ENCODE results near the gene SLC37A4.
A peak's percentile ranks its signal among the peaks of the same experiment; 100 is the strongest.

SLC37A4 gene

DNA sequence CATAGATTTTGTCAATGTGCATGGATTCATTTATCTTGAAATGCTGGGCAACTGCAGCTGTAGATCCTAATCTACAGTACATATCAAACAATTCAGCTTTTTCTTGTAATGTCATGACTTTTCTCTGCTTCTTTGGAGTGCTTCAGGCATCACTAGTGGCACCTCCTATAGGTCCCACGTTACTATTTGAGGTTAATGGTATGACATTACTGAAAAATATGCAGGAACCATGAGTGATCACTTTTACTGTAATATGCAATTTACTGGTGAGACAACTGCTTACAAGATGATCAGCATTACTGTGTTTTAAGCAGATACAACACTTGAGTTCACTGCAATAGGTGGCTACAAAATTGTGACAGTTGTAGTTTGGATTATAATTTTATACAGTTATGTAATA lies 29.8 kb downstream of the SLC37A4 start:
- Histone ChIP-seq H3K23ac (ENCODE audit: low read length) (no peak overlapping the region), H4K5ac (ENCODE audit: low read length) (no peak overlapping the region), H3K27ac (ENCODE audit: low read depth, low read length) (no peak overlapping the region), H3K18ac (ENCODE audit: low read length) (no peak overlapping the region), H3K36me3 (ENCODE audit: control insufficient read depth, insufficient read depth, low read length) (no peaks in the 10 kb centered on the region), H2BK15ac (replicated peaks; ENCODE audit: low read depth) (no peak overlapping the region), H3K79me1 (ENCODE audit: low read length) (peaks cover 13% of the 10 kb centered on the region), H3K4me2 (ENCODE audit: low read length) (no peak overlapping the region), H3K4me3 (ENCODE audit: low read length) (no peak overlapping the region), H3K27me3 (ENCODE audit: insufficient read depth, low read length, poor library complexity) (no peaks in the 10 kb centered on the region), H3K4ac (ENCODE audit: low read depth, low read length) (no peak overlapping the region), H3K79me2 (ENCODE audit: control insufficient read depth, insufficient read depth, low read length) (peaks cover 8% of the 10 kb centered on the region), H2AK5ac (ENCODE audit: low read length) (no peak overlapping the region), H2BK120ac (ENCODE audit: low read depth, low read length) (no peak overlapping the region), H3K4me1 (ENCODE audit: control insufficient read depth, low read depth, low read length) (peaks cover 2% of the 10 kb centered on the region), H4K8ac (ENCODE audit: low read depth, low read length) (no peak overlapping the region), H3K9ac (ENCODE audit: low read length) (no peak overlapping the region), H2BK5ac (ENCODE audit: low read length) (no peak overlapping the region), H3K56ac (ENCODE audit: low read length) (no peak overlapping the region)
- DNase-seq: no peak
- WGBS (ENCODE audit: extremely low coverage, insufficient coverage, low lambda C conversion rate): no CpG with 5 or more reads among the region's 1 CpG

DNA sequence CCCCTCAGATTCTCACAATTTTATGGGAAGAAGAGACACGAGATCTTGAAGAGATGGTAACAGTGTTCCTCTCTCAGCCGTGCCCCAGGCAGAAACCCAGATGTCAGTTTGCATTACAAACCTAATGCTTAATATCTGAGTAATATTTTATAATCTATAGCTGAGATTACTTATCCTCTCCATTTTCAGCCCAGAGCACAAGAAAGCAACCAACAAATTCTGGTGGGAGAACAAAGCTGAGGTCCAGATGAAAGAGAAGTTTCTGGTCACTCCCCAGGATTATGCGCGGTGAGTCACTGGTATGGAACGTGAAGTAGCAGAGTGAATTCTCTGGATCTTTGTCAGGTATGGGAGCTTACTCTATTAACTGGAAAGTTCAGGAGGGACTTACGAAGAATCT lies 31.9 kb downstream of the SLC37A4 start:
- Histone ChIP-seq H3K27ac (ENCODE audit: low read depth, low read length) (peak overlapping the region; percentile 60), H4K8ac (ENCODE audit: low read depth, low read length) (no peak overlapping the region)
- no CpG with 5 or more reads among the region's 6 CpGs for WGBS (ENCODE audit: extremely low coverage, insufficient coverage, low lambda C conversion rate)

DNA sequence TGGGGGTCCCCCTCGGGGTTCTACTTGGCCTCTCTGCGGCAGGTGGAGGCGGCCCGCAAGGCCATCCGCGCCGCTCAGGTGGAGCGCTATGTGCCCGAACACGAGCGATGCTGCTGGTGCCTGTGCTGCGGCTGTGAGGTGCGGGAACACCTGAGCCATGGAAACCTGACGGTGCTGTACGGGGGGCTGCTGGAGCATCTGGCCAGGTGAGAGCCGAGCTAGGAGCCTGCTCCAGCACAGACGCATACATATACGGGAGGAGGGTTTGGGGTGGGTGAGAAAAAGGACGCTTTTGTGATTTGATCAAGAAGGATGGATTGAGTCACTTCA lies 32.3 kb downstream of the SLC37A4 start:
- Histone ChIP-seq H3K27ac (ENCODE audit: low read depth, low read length) (peak overlapping the region; percentile 60), H3K56ac (ENCODE audit: low read length) (peak overlapping the region; percentile 98), H2BK120ac (ENCODE audit: low read depth, low read length) (no peak overlapping the region), H3K36me3 (ENCODE audit: control insufficient read depth, insufficient read depth, low read length) (no peaks in the 10 kb centered on the region), H2BK15ac (replicated peaks; ENCODE audit: low read depth) (no peak overlapping the region), H3K23ac (ENCODE audit: low read length) (no peak overlapping the region), H3K9ac (ENCODE audit: low read length) (peak overlapping the region; percentile 91), H3K4ac (ENCODE audit: low read depth, low read length) (peak overlapping the region; percentile 66), H3K4me3 (ENCODE audit: low read length) (peak overlapping the region; percentile 92), H4K5ac (ENCODE audit: low read length) (no peak overlapping the region), H3K4me1 (ENCODE audit: control insufficient read depth, low read depth, low read length) (peaks cover 2% of the 10 kb centered on the region), H3K18ac (ENCODE audit: low read length) (peak overlapping the region; percentile 57), H3K79me2 (ENCODE audit: control insufficient read depth, insufficient read depth, low read length) (peaks cover 8% of the 10 kb centered on the region), H4K8ac (ENCODE audit: low read depth, low read length) (no peak overlapping the region), H2AK5ac (ENCODE audit: low read length) (peak overlapping the region; percentile 80), H3K27me3 (ENCODE audit: insufficient read depth, low read length, poor library complexity) (no peaks in the 10 kb centered on the region), H2BK5ac (ENCODE audit: low read length) (peak overlapping the region; percentile 63), H3K4me2 (ENCODE audit: low read length) (peak overlapping the region; percentile 99), H3K79me1 (ENCODE audit: low read length) (peaks cover 13% of the 10 kb centered on the region)
- DNase-seq: peak; percentile 28
- no CpG with 5 or more reads among the region's 19 CpGs for WGBS (ENCODE audit: extremely low coverage, insufficient coverage, low lambda C conversion rate)

More for the DNA sequence above, 31.9 kb downstream of the SLC37A4 start:
- H3K4me1 ChIP-seq (ENCODE audit: control insufficient read depth, low read depth, low read length): peaks cover 2% of the 10 kb centered on the region
- no peak overlapping the region for H2BK5ac ChIP-seq (ENCODE audit: low read length)
- no peak overlapping the region for H2BK120ac ChIP-seq (ENCODE audit: low read depth, low read length)
- H3K4me3 ChIP-seq (ENCODE audit: low read length): peak overlapping the region; percentile 92
- DNase-seq: peak; percentile 93
- H2BK15ac ChIP-seq (replicated peaks; ENCODE audit: low read depth): no peak overlapping the region
- H4K5ac ChIP-seq (ENCODE audit: low read length): no peak overlapping the region
- H3K18ac ChIP-seq (ENCODE audit: low read length): peak overlapping the region; percentile 57
- H3K4me2 ChIP-seq (ENCODE audit: low read length): peak overlapping the region; percentile 99
- no peaks in the 10 kb centered on the region for H3K36me3 ChIP-seq (ENCODE audit: control insufficient read depth, insufficient read depth, low read length)
- peak overlapping the region; percentile 91 for H3K9ac ChIP-seq (ENCODE audit: low read length)
- peak overlapping the region; percentile 66 for H3K4ac ChIP-seq (ENCODE audit: low read depth, low read length)
- peak overlapping the region; percentile 98 for H3K56ac ChIP-seq (ENCODE audit: low read length)
- H2AK5ac ChIP-seq (ENCODE audit: low read length): no peak overlapping the region
- H3K23ac ChIP-seq (ENCODE audit: low read length): no peak overlapping the region
- H3K79me1 ChIP-seq (ENCODE audit: low read length): peaks cover 13% of the 10 kb centered on the region
- H3K79me2 ChIP-seq (ENCODE audit: control insufficient read depth, insufficient read depth, low read length): peaks cover 8% of the 10 kb centered on the region
- no peaks in the 10 kb centered on the region for H3K27me3 ChIP-seq (ENCODE audit: insufficient read depth, low read length, poor library complexity)

DNA sequence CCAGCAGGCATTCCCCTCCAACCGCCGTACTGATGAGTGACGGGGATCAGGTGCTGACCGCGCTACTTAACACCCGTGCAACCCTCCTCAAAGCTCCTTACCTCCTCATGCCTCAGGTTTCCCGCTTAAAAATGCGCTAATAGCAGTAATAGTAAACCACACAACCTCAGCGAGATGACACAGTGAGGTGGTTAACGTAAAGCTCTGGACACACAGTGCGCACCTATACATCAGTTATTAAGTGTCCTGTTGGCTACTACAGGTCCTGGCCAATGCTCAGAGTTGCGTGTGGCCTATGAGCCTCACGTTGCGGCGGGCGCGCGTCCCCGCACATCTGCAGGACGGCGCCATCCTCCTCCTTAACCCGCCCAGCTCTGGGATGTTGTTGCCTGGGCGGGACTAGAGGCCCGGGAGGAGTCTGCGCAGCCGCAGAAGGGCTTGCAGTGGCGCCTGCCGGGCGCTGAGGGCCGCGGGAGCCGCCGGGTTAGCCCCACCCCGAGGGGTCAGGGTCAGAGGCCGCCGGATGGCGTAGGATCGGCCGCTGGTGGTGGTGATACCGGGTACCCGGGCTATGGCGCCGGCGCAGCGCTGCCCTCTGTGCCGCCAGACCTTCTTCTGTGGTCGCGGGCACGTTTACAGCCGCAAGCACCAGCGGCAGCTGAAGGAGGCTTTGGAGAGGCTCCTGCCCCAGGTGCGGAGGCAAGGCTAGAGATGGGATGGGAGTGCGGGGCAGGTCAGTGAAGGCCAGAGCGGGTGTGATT lies 32.9 kb downstream of the SLC37A4 start, which contains the start of gene CENATAC:
Gene CENATAC, plus strand, starts transcription at position 512 of the 761 bp plus-strand sequence. Its CDS starts 60 bp downstream, at position 572.
- no CpG with 5 or more reads among the region's 54 CpGs for WGBS (ENCODE audit: extremely low coverage, insufficient coverage, low lambda C conversion rate)
- Histone ChIP-seq H3K36me3 (ENCODE audit: control insufficient read depth, insufficient read depth, low read length) (no peaks in the 10 kb centered on the region), H3K79me2 (ENCODE audit: control insufficient read depth, insufficient read depth, low read length) (peaks cover 8% of the 10 kb centered on the region), H4K8ac (ENCODE audit: low read depth, low read length) (no peak within 1 kb of the TSS), H2BK5ac (ENCODE audit: low read length) (peak within 1 kb of the TSS; percentile 63), H2BK15ac (replicated peaks; ENCODE audit: low read depth) (no peak within 1 kb of the TSS), H3K56ac (ENCODE audit: low read length) (peak within 1 kb of the TSS; percentile 98), H3K4me1 (ENCODE audit: control insufficient read depth, low read depth, low read length) (peaks cover 2% of the 10 kb centered on the region), H3K23ac (ENCODE audit: low read length) (no peak within 1 kb of the TSS), H3K79me1 (ENCODE audit: low read length) (peaks cover 13% of the 10 kb centered on the region), H2BK120ac (ENCODE audit: low read depth, low read length) (no peak within 1 kb of the TSS), H4K5ac (ENCODE audit: low read length) (no peak within 1 kb of the TSS), H3K27ac (ENCODE audit: low read depth, low read length) (peak within 1 kb of the TSS; percentile 60), H2AK5ac (ENCODE audit: low read length) (peak within 1 kb of the TSS; percentile 80), H3K4me3 (ENCODE audit: low read length) (peak within 1 kb of the TSS; percentile 92), H3K18ac (ENCODE audit: low read length) (peak within 1 kb of the TSS; percentile 57), H3K9ac (ENCODE audit: low read length) (peak within 1 kb of the TSS; percentile 91), H3K4me2 (ENCODE audit: low read length) (peak within 1 kb of the TSS; percentile 99), H3K4ac (ENCODE audit: low read depth, low read length) (peak within 1 kb of the TSS; percentile 66), H3K27me3 (ENCODE audit: insufficient read depth, low read length, poor library complexity) (no peaks in the 10 kb centered on the region)
- peak; percentile 96 for DNase-seq

DNA sequence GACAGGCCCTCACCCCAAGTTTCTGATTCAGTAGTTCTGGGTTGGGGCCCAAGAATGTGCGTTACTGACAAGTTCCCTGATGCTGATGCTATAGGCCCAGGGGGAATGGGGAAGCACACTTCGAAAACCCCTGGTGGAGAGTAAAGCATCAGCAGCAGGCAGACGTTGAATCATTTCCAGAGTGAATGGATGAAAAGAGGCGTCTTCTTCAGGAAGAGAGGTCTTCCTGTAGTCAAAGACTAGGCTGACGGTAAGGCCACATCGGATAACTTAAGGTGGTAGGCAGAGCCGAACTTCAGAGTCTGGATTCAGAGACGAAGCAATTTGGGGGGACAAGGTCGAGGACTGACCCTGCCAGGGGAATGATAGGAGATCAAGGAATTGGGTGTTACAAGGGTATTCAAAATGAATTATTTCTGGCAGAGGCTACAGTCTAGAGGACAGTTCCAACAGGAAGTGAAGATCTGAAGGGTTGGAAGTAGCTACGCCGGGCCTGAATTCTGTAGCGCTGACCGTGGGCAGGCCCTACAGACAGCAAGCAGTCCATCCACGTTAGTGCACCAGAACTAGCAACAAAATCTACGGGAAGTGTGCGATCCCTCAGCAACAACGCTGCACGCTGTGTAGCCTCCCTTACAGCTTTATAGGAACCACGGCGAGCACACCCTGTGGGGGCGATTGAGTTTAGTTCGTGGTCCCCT lies 33.6 kb downstream of the SLC37A4 start:
- peak overlapping the region; percentile 82 for H3K9ac ChIP-seq (ENCODE audit: low read length)
- peak overlapping the region; percentile 69 for H3K4me3 ChIP-seq (ENCODE audit: low read length)
- H2BK120ac ChIP-seq (ENCODE audit: low read depth, low read length): no peak overlapping the region
- H3K4me2 ChIP-seq (ENCODE audit: low read length): peak overlapping the region; percentile 87
- H2AK5ac ChIP-seq (ENCODE audit: low read length): peak overlapping the region; percentile 5
- H4K5ac ChIP-seq (ENCODE audit: low read length): no peak overlapping the region
- no peak overlapping the region for H3K23ac ChIP-seq (ENCODE audit: low read length)
- H3K79me2 ChIP-seq (ENCODE audit: control insufficient read depth, insufficient read depth, low read length): peaks cover 8% of the 10 kb centered on the region
- H3K36me3 ChIP-seq (ENCODE audit: control insufficient read depth, insufficient read depth, low read length): no peaks in the 10 kb centered on the region
- H3K4me1 ChIP-seq (ENCODE audit: control insufficient read depth, low read depth, low read length): peaks cover 2% of the 10 kb centered on the region
- H3K18ac ChIP-seq (ENCODE audit: low read length): no peak overlapping the region
- no peak overlapping the region for H4K8ac ChIP-seq (ENCODE audit: low read depth, low read length)
- peak overlapping the region; percentile 41 for H3K4ac ChIP-seq (ENCODE audit: low read depth, low read length)
- H3K27me3 ChIP-seq (ENCODE audit: insufficient read depth, low read length, poor library complexity): no peaks in the 10 kb centered on the region
- WGBS (ENCODE audit: extremely low coverage, insufficient coverage, low lambda C conversion rate): no CpG with 5 or more reads among the region's 22 CpGs
- peak overlapping the region; percentile 96 for H3K56ac ChIP-seq (ENCODE audit: low read length)
- no peak overlapping the region for H2BK5ac ChIP-seq (ENCODE audit: low read length)
- DNase-seq: peak; percentile 63
- H2BK15ac ChIP-seq (replicated peaks; ENCODE audit: low read depth): no peak overlapping the region
- H3K27ac ChIP-seq (ENCODE audit: low read depth, low read length): no peak overlapping the region
- H3K79me1 ChIP-seq (ENCODE audit: low read length): peaks cover 13% of the 10 kb centered on the region
